ENCODE results near the gene BZW1.

BZW1 gene

GRCh38 chr2:200839513-200839912, 27.8 kb downstream of the BZW1 start:
- no peak for DNase-seq (ENCODE audit: low spot score)

GRCh38 chr2:200843993-200844948, 32.6 kb downstream of the BZW1 start:
- no peak for DNase-seq (ENCODE audit: low spot score)

GRCh38 chr2:200845194-200845593, 33.5 kb downstream of the BZW1 start:
- DNase-seq (ENCODE audit: low spot score) = no peak

- DNase-seq (ENCODE audit: low spot score) = no peak
Measured at GRCh38 chr2:200845669-200846325, 34.1 kb downstream of the BZW1 start.

- no peak for DNase-seq (ENCODE audit: low spot score)
Measured at GRCh38 chr2:200847269-200847668, 35.6 kb downstream of the BZW1 start.

- no peak for DNase-seq (ENCODE audit: low spot score)
Measured at GRCh38 chr2:200847939-200848338, 36.2 kb downstream of the BZW1 start.

GRCh38 chr2:200850512-200851256, 39.0 kb downstream of the BZW1 start:
- no peak for DNase-seq (ENCODE audit: low spot score)

- DNase-seq (ENCODE audit: low spot score) = no peak
Measured at GRCh38 chr2:200851398-200852248, 39.9 kb downstream of the BZW1 start.

GRCh38 chr2:200852605-200853004, 40.9 kb downstream of the BZW1 start:
- DNase-seq (ENCODE audit: low spot score) = no peak

GRCh38 chr2:200856806-200857205, 45.1 kb downstream of the BZW1 start:
- DNase-seq (ENCODE audit: low spot score) = no peak

- DNase-seq (ENCODE audit: low spot score) = peak; percentile 20
Measured at GRCh38 chr2:200860092-200860795, 48.5 kb downstream of the BZW1 start.

GRCh38 chr2:200861617-200862155, 50.0 kb downstream of the BZW1 start:
- DNase-seq (ENCODE audit: low spot score) = no peak

GRCh38 chr2:200862532-200863000, 50.9 kb downstream of the BZW1 start:
- peak; percentile 83 for DNase-seq (ENCODE audit: low spot score)

GRCh38 chr2:200863782-200864175, 52.1 kb downstream of the BZW1 start:
- peak; percentile 18 for DNase-seq (ENCODE audit: low spot score)

GRCh38 chr2:200864176-200865034, 52.7 kb downstream of the BZW1 start, which contains the start of gene CLK1:
CLK1 (minus strand) TSS chr2:200864658; CDS start chr2:200861862, 2,796 bp downstream.
- DNase-seq (ENCODE audit: low spot score) = peak; percentile 96

GRCh38 chr2:200869014-200869413, 57.3 kb downstream of the BZW1 start:
- DNase-seq (ENCODE audit: low spot score) = no peak

GRCh38 chr2:200871151-200871550, 59.4 kb downstream of the BZW1 start:
- DNase-seq (ENCODE audit: low spot score) = no peak

- no peak for DNase-seq (ENCODE audit: low spot score)
Measured at GRCh38 chr2:200873560-200873959, 61.9 kb downstream of the BZW1 start.
